IMR-90 (cell line): Measurements from ENCODE around the gene KRTAP20-1. TPM values are rescaled to one million over a fixed set of nuclear protein-coding genes. Genes with fewer than 3 reads are reported as not detected.

Experiments
- ATAC-seq: fragments of 200-7000 bp; cut with Tn5 transposase; 2 replicates; pipeline ENCODE4 v1.9.1; 2020; ENCODE audit warnings: low read depth, mild to moderate bottlenecking, moderate library complexity
- BruUV-seq: library from RNA; stranded (reverse); fragments of 400-500 nt; replicated peaks from 2 replicates; lab custom pipeline; 2021; lab: Mats Ljungman, UMichigan
- CTCF ChIA-PET: fragments of 300-600 bp; formaldehyde crosslinking; extraction: SDS; loops from one replicate; lab custom pipeline; 2021; ENCODE audit warnings: antibody characterized with exemption; lab: Yijun Ruan, JAX
- POLR2A ChIA-PET: fragments of 300-600 bp; sonication (Branson Sonifier 250); formaldehyde crosslinking; loops from one replicate; lab custom pipeline; 2022; ENCODE audit warnings: antibody characterized with exemption; ENCODE audit not compliant: unreplicated experiment; lab: Charles Lee
- DNase-seq: peaks from one replicate; pipeline ENCODE4 v3.0.0; 2013
- H2AFZ ChIP-seq: replicated peaks from 2 replicates; pipeline ENCODE3; 2013; ENCODE audit warnings: low read length, mild to moderate bottlenecking; ENCODE audit not compliant: poor library complexity
- H2AK5ac ChIP-seq: 2 replicates; pipeline ENCODE4 v1.6.1; 2013; ENCODE audit warnings: low read depth, low read length, inconsistent platforms
- H2AK9ac ChIP-seq: replicated peaks from 2 replicates; pipeline ENCODE3; 2013; ENCODE audit warnings: mild to moderate bottlenecking, low read depth, low read length, moderate library complexity; ENCODE audit not compliant: poor library complexity
- H2BK120ac ChIP-seq: 2 replicates; pipeline ENCODE4 v1.6.1; 2013; ENCODE audit warnings: low read depth, low read length, inconsistent platforms
- H2BK15ac ChIP-seq: 3 replicates; pipeline ENCODE4 v1.6.1; 2013; ENCODE audit warnings: low read depth, low read length, inconsistent platforms
- H2BK20ac ChIP-seq: 2 replicates; pipeline ENCODE4 v1.6.1; 2013; ENCODE audit warnings: low read depth, mild to moderate bottlenecking, inconsistent platforms, low read length, moderate library complexity
- H2BK5ac ChIP-seq: 2 replicates; pipeline ENCODE4 v1.6.1; 2013; ENCODE audit warnings: mild to moderate bottlenecking, low read depth, low read length, inconsistent platforms; ENCODE audit not compliant: poor library complexity, severe bottlenecking
- H3K14ac ChIP-seq: replicated peaks from 2 replicates; pipeline ENCODE4 v1.6.1; 2013; ENCODE audit warnings: low read depth, low read length, inconsistent platforms
- H3K18ac ChIP-seq: 2 replicates; pipeline ENCODE4 v1.6.1; 2013; ENCODE audit warnings: low read depth, low read length, control low read depth
- H3K23ac ChIP-seq: 2 replicates; pipeline ENCODE4 v1.6.1; 2013; ENCODE audit warnings: low read depth, low read length, inconsistent platforms
- H3K27ac ChIP-seq: 2 replicates; pipeline ENCODE4 v1.5.1; 2013; ENCODE audit warnings: mild to moderate bottlenecking, control low read depth, low read length; ENCODE audit not compliant: insufficient read depth
- H3K27me3 ChIP-seq: 2 replicates; pipeline ENCODE4 v1.6.1; 2013; ENCODE audit warnings: low read length; ENCODE audit not compliant: control insufficient read depth, insufficient read depth
- H3K36me3 ChIP-seq: 2 replicates; pipeline ENCODE4 v1.6.1; 2013; ENCODE audit warnings: low read length, mixed read lengths; ENCODE audit not compliant: control insufficient read depth, insufficient read depth
- H3K4ac ChIP-seq: 2 replicates; pipeline ENCODE4 v1.6.1; 2013; ENCODE audit warnings: low read depth, low read length, inconsistent platforms
- H3K4me1 ChIP-seq: 2 replicates; pipeline ENCODE4 v1.6.1; 2013; ENCODE audit warnings: low read length, mixed read lengths; ENCODE audit not compliant: control insufficient read depth, insufficient read depth
- H3K4me2 ChIP-seq: 2 replicates; pipeline ENCODE4 v1.6.1; 2013; ENCODE audit warnings: low read depth, mild to moderate bottlenecking, control low read depth, low read length, moderate library complexity
- H3K4me3 ChIP-seq: 2 replicates; pipeline ENCODE4 v1.5.1; 2013; ENCODE audit warnings: low read depth, mild to moderate bottlenecking, control low read depth, low read length, moderate library complexity; ENCODE audit not compliant: insufficient read depth
- H3K56ac ChIP-seq: 2 replicates; pipeline ENCODE4 v1.6.1; 2013; ENCODE audit warnings: low read length, inconsistent platforms; ENCODE audit not compliant: insufficient read depth; ENCODE audit errors: extremely low read depth
- H3K79me1 ChIP-seq, 2 experiments: 2 replicates each; pipeline ENCODE4 v1.6.1; 2013; ENCODE audit warnings: low read length in 2 of 2, inconsistent platforms in 1 of 2, low read depth in 1 of 2
- H3K9ac ChIP-seq: 2 replicates; pipeline ENCODE4 v1.6.1; 2013; ENCODE audit warnings: low read depth, low read length, control low read depth
- H3K9me1 ChIP-seq: 2 replicates; pipeline ENCODE4 v1.6.1; 2013; ENCODE audit warnings: low read length, inconsistent platforms; ENCODE audit not compliant: insufficient read depth
- H3K9me3 ChIP-seq: 2 replicates; pipeline ENCODE4 v1.6.1; 2013; ENCODE audit warnings: low read length; ENCODE audit not compliant: control insufficient read depth, insufficient read depth
- H4K20me1 ChIP-seq: 2 replicates; pipeline ENCODE4 v1.6.1; 2013; ENCODE audit warnings: low read length, inconsistent platforms; ENCODE audit not compliant: insufficient read depth
- H4K5ac ChIP-seq: 2 replicates; pipeline ENCODE4 v1.6.1; 2013; ENCODE audit warnings: mild to moderate bottlenecking, low read depth, low read length, control low read depth
- H4K8ac ChIP-seq, 2 experiments: 2 replicates each; pipeline ENCODE4 v1.6.1; 2013; ENCODE audit warnings: low read depth in 2 of 2, low read length in 2 of 2, control low read depth in 1 of 2, inconsistent platforms in 1 of 2
- H4K91ac ChIP-seq: 2 replicates; pipeline ENCODE4 v1.6.1; 2013; ENCODE audit warnings: low read depth, low read length, inconsistent platforms; ENCODE audit not compliant: insufficient read depth
- CTCF ChIP-seq: conservative IDR thresholded peaks from 2 replicates; pipeline ENCODE4 v1.5.1; 2012; ENCODE audit warnings: mild to moderate bottlenecking, low read depth, low read length, improper control_type of control experiment
- WGBS, 2 experiments: methylation state at CpG; one replicate each; pipeline versions ENCODE4 v1.1.5 to v1.1.7; 2013; ENCODE audit warnings: missing lambda C conversion rate in 2 of 2; ENCODE audit not compliant: insufficient read length in 1 of 2; ENCODE audit errors: extremely low coverage in 2 of 2; 5-methylcytosine and 5-hydroxymethylcytosine counted together
- dilution Hi-C: fragments of 300-500 bp; cut with HindIII; formaldehyde crosslinking; loops from one replicate; pipeline ENCODE4 v1.14.3; 2018; ENCODE audit warnings: low sequenced_read_pairs; ENCODE audit not compliant: unreplicated experiment
- in situ Hi-C: fragments of 300-500 bp; cut with MboI; formaldehyde crosslinking; loops from 3 replicates; pipeline ENCODE4 v1.14.3; 2019; ENCODE audit warnings: low sequenced_read_pairs, inconsistent platforms, mixed read lengths
- intact Hi-C: fragments of 100-400 bp; cut with micrococcal nuclease; formaldehyde crosslinking; loops from 2 replicates; pipeline ENCODE4 v1.10.0; 2022
- polyA plus RNA-seq, 3 experiments: library from polyadenylated mRNA; depleted of rRNA; stranded (reverse); fragments of >200 nt; gene quantifications; 2 replicates each; pipeline ENCODE4 v1.2.3, GENCODE V29; 2012; ENCODE audit warnings: low replicate concordance in 1 of 3
- total RNA-seq: library from RNA; depleted of rRNA; stranded (reverse); fragments of >200 nt; gene quantifications from 2 replicates; pipeline ENCODE4 v1.2.3, GENCODE V29; 2012

The KRTAP20-1 gene
- total and polyA plus RNA-seq, 2 of the 4 experiments (the other 2 are of a cell fraction): not detected

DNA sequence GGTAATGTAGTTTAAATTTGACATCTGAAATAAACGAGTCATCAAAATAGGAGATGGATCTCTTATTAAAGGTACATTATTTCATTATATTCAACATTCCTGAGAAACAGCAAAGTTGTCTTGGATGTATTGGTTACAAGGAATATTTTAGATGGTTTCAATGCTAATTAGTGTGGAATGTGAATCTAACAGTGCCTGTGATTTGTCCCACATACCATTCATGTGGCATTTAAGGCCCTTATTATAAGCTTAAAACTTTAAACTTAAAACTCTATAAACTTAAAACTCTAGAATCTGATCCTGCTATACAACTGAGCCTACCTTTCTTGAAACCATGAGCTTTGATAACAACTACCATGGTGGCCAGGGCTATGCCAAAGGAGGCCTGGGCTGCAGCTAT is 15.4 kb upstream of the KRTAP20-1 start, which contains the start of gene KRTAP22-1:
KRTAP22-1 (plus strand) TSS at position 301 of the 400 bp plus-strand sequence.
- ATAC-seq: no peak
- no TSS peak for BruUV-seq
- TF ChIP-seq CTCF: no peak
- Histone ChIP-seq H2BK20ac (no peak within 1 kb of the TSS), H3K14ac (no peak within 1 kb of the TSS), H3K36me3 (no peaks in the 10 kb centered on the region), H2BK5ac (no peak within 1 kb of the TSS), H3K18ac (no peak within 1 kb of the TSS), H3K4me3 (no peak within 1 kb of the TSS), H3K56ac (no peak within 1 kb of the TSS), H4K20me1 (no peaks in the 10 kb centered on the region), H3K9me3 (peaks cover 14% of the 10 kb centered on the region), H2AK5ac (no peak within 1 kb of the TSS), H3K9ac (no peak within 1 kb of the TSS), H3K9me1 (no peaks in the 10 kb centered on the region), H3K23ac (no peak within 1 kb of the TSS), H3K27ac (no peak within 1 kb of the TSS), H4K5ac (no peak within 1 kb of the TSS), H4K8ac (no peak within 1 kb of the TSS), H4K91ac (no peak within 1 kb of the TSS), H2AK9ac (no peak within 1 kb of the TSS), H3K4me2 (no peak within 1 kb of the TSS), H3K4ac (no peak within 1 kb of the TSS), H2AFZ (no peak within 1 kb of the TSS), H2BK120ac (no peak within 1 kb of the TSS), H2BK15ac (no peak within 1 kb of the TSS), H3K27me3 (no peaks in the 10 kb centered on the region), H3K4me1 (no peaks in the 10 kb centered on the region), H3K79me1 (no peaks in the 10 kb centered on the region)
- no CpG with 5 or more reads among the region's 1 CpG for WGBS, 2 experiments
- dilution Hi-C loops (no loop called here), in situ Hi-C loops (no loop called here), intact Hi-C loops (no loop called here)
- ChIA-PET POLR2A (no interaction called here), CTCF (no interaction called here)
- no peak for DNase-seq
